SK-N-MC (cell line): ENCODE results near the gene GAPDHS.

Experiments used
- DNase-seq: peaks from one replicate; pipeline ENCODE4 v3.0.0-alpha.2; 2011; ENCODE audit warnings: low read depth, low spot score
- H3K27ac ChIP-seq: fragments of 200-600 bp; sonication (generic); 2 replicates; pipeline ENCODE4 v1.5.1; 2016; ENCODE audit warnings: mixed run types
- H3K36me3 ChIP-seq: fragments of 200-600 bp; sonication (generic); 2 replicates; pipeline ENCODE4 v1.6.1; 2017; ENCODE audit warnings: antibody characterized with exemption, low read length, mixed read lengths; ENCODE audit not compliant: insufficient read depth
- H3K4me3 ChIP-seq: fragments of 200-600 bp; sonication (generic); 2 replicates; pipeline ENCODE4 v1.5.1; 2016
- H3K9ac ChIP-seq: fragments of 200-600 bp; sonication (generic); 2 replicates; pipeline ENCODE4 v1.8.0; 2017; ENCODE audit warnings: mixed run types, mixed read lengths; ENCODE audit not compliant: insufficient read length
- H3K9me3 ChIP-seq: fragments of 200-600 bp; sonication (generic); 2 replicates; pipeline ENCODE4 v1.6.1; 2017; ENCODE audit warnings: low read depth, mild to moderate bottlenecking, antibody characterized with exemption, low read length, moderate library complexity, mixed read lengths
- EZH2 ChIP-seq: fragments of 200-600 bp; sonication (generic); IDR thresholded peaks from one replicate; pipeline ENCODE4 v1.6.1; 2017; ENCODE audit warnings: antibody characterized with exemption
- FOXP2 ChIP-seq: optimal IDR thresholded peaks from 2 replicates; pipeline ENCODE3; 2011; ENCODE audit warnings: mild to moderate bottlenecking, moderate library complexity; ENCODE audit not compliant: insufficient read depth; ENCODE audit errors: extremely low read length, control extremely low read depth
- POLR2AphosphoS5 ChIP-seq: IDR thresholded peaks from 2 replicates; pipeline ENCODE4 v1.6.1; 2012; ENCODE audit warnings: mild to moderate bottlenecking, low read depth, low read length, borderline replicate concordance

GAPDHS gene

DNA sequence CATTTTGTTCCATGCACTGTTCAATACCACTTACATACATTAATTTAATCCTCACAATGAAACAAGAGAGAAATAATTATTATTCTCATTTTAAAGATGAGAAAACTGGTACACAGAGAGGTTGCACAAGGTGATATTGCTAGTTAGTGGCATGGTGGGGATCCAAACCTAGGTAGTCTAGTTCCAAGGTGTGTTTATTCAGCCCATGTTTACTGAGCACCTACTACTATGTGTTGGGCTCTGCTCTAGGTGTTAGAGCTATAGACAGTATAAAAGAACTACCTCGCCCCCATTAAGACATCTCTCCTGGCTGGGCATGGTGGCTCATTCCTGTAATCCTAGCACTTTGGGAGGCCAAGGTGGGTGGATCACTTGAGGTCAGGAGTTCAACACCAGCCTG is 49.5 kb downstream of the GAPDHS start:
- H3K9me3 ChIP-seq: no peaks in the 10 kb centered on the region
- H3K4me3 ChIP-seq: no peak overlapping the region
- no peak overlapping the region for H3K27ac ChIP-seq
- H3K9ac ChIP-seq: no peak overlapping the region
- DNase-seq: no peak
- H3K36me3 ChIP-seq: no peaks in the 10 kb centered on the region
- no peak for TF ChIP-seq EZH2
- no peak for TF ChIP-seq FOXP2
- no peak for TF ChIP-seq POLR2AphosphoS5

DNA sequence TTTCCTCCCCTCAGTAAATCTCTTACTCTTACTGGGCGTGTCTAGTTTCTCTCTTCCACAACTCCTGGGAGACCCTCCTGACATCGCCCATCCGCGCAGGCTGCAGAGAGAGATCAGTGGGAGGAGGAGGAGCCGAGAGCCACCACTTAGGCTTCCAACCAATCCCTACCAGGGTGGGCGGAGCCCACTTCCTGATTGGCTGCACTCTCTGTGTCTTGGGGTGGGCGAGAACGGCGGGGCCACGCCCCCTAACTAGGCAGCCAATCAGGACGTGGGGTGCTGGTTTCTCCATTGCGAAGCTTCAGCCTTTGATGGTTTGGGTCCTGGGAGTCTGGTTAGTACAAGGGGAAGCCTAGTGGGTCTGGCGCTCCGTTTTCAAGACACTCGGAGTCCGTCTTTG is 52.6 kb downstream of the GAPDHS start, which contains the start of gene PMIS2:
TSS of gene PMIS2 (plus strand) at position 326 of the 400 bp plus-strand sequence. CDS start 87 bp downstream, outside the sequence.
- no peaks in the 10 kb centered on the region for H3K9me3 ChIP-seq
- H3K36me3 ChIP-seq: no peaks in the 10 kb centered on the region
- no peak within 1 kb of the TSS for H3K4me3 ChIP-seq
- H3K9ac ChIP-seq: no peak within 1 kb of the TSS
- no peak for DNase-seq
- no peak for TF ChIP-seq POLR2AphosphoS5
- no peak for TF ChIP-seq FOXP2
- TF ChIP-seq EZH2: no peak
- H3K27ac ChIP-seq: no peak within 1 kb of the TSS

DNA sequence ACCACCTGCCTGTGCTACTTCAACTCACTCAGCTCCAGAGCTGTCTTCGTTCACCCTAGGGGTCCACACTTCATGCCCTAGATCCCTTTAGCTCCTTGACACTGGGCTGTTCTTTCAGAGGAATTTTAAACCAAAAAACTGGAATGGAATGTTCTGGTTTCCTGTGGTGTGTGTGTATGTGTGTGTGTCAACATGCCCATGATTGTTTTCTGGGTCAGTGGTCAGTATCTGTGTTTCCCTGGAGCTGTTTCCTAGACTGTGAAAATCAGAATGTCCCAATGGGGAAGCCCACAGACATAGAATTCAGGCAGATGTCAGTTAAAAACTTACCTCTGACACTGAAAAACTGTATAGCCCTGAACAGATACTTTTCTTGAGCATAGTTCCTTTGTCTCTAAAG is 54.1 kb downstream of the GAPDHS start:
- Histone ChIP-seq H3K36me3 (no peaks in the 10 kb centered on the region), H3K4me3 (no peak overlapping the region), H3K9ac (no peak overlapping the region), H3K9me3 (no peaks in the 10 kb centered on the region), H3K27ac (no peak overlapping the region)
- TF ChIP-seq EZH2 (no peak), POLR2AphosphoS5 (no peak), FOXP2 (no peak)
- no peak for DNase-seq

DNA sequence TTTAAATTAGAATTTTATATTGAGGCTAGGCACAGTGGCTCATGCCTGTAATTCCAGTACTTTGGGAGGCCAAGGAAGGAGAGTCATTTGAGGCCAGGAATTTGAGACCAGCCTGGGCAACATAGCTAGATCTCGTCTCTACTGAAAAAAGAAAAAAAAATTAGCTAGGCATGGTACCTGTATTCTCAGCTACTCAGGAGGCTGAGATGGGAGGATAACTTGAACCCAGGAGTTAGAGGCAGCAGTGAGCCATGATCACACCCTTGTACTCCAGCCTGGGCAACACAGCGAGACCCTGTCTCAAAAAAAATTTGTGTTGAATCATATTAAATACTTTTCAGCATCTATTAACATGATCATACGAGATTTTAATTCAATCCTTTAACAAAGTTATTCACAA is 57.6 kb downstream of the GAPDHS start:
- no peak for DNase-seq
- Histone ChIP-seq H3K36me3 (no peaks in the 10 kb centered on the region), H3K27ac (no peak overlapping the region), H3K4me3 (no peak overlapping the region), H3K9ac (no peak overlapping the region), H3K9me3 (no peaks in the 10 kb centered on the region)
- TF ChIP-seq FOXP2 (no peak), EZH2 (no peak), POLR2AphosphoS5 (no peak)

DNA sequence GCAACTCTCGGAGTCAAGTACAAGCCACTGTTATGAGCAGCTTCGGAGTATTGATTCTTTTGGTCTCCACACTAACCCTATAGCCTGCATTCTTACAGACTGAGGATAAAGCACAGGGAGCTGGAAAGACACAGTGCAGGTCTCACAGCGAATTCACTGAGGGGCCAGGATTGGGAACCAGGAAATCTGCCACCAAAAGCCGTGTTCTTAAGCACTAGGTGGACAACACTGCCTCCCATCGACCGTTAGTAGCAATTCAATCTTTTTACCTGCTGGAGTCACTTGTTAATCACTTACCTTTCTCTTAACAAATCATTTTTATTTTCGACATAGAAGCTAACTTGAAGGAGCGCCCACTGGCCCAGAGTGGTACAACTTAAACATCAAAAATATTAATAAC is 59.0 kb downstream of the GAPDHS start:
- no peaks in the 10 kb centered on the region for H3K9me3 ChIP-seq
- TF ChIP-seq EZH2 (no peak), FOXP2 (no peak), POLR2AphosphoS5 (no peak)
- no peak overlapping the region for H3K4me3 ChIP-seq
- DNase-seq: no peak
- no peak overlapping the region for H3K9ac ChIP-seq
- H3K36me3 ChIP-seq: no peaks in the 10 kb centered on the region
- no peak overlapping the region for H3K27ac ChIP-seq
